Amniotic epithelial cell (primary cell): Measurements from ENCODE around the gene RCOR1.
A peak's percentile ranks its signal among the peaks of the same experiment; 100 is the strongest.

Experiments used
- DNase-seq: peaks from one replicate; pipeline ENCODE4 v3.0.0-alpha.2; 2010; ENCODE audit warnings: low read depth

RCOR1 gene

DNA sequence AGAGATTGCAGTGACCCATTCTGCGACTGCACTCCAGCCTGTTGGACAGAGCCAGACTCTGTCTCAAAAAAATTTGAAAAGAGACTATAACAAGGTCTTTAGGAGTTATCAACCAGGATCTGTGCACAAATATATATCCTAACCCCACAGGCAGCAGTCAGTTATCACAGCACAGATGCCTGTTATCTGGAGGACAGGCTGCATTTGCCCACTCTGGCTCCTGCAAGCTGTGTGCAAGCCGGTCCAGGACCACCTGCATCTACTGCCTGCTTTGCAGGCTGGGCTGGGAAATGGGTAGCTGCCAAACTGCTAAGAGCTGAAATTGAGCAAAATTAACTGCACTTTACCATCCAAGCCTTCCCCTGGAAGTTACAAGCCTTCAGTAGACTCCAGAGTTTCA, 21.4 kb upstream of the RCOR1 start:
- DNase-seq = no peak

- no peak for DNase-seq
Measured at GRCh38 chr14:102571478-102572042, 20.9 kb upstream of the RCOR1 start.

GRCh38 chr14:102573161-102573560, 19.3 kb upstream of the RCOR1 start:
- peak; percentile 50 for DNase-seq

DNA sequence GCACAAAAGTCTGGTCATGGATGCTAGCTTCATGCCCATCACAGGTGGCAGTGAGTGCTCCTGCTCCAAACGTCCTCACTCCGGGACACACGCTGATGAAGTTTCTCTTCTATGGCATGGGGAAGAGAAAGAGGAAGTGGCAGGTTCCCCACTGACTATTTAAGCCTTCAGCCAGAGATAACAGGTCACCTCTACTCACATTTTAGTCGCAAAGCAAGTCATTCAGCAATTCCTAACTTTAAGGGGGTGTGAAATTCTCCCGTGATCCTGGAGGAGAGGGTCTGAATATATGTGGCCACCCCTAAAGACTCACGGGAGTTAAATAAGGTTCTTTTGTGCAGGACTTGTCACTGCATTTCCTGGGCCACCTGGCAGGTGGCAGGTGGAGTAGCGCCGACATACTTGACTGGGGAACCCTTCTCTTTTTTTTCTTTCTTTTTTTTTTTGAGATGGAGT, 18.8 kb upstream of the RCOR1 start:
- no peak for DNase-seq

GRCh38 chr14:102574281-102575159, 17.9 kb upstream of the RCOR1 start:
- DNase-seq = no peak

GRCh38 chr14:102575160-102575845, 17.1 kb upstream of the RCOR1 start:
- no peak for DNase-seq

- peak; percentile 40 for DNase-seq
Measured at GRCh38 chr14:102575846-102576428, 16.5 kb upstream of the RCOR1 start.

GRCh38 chr14:102578821-102579220, 13.6 kb upstream of the RCOR1 start:
- DNase-seq = no peak

DNA sequence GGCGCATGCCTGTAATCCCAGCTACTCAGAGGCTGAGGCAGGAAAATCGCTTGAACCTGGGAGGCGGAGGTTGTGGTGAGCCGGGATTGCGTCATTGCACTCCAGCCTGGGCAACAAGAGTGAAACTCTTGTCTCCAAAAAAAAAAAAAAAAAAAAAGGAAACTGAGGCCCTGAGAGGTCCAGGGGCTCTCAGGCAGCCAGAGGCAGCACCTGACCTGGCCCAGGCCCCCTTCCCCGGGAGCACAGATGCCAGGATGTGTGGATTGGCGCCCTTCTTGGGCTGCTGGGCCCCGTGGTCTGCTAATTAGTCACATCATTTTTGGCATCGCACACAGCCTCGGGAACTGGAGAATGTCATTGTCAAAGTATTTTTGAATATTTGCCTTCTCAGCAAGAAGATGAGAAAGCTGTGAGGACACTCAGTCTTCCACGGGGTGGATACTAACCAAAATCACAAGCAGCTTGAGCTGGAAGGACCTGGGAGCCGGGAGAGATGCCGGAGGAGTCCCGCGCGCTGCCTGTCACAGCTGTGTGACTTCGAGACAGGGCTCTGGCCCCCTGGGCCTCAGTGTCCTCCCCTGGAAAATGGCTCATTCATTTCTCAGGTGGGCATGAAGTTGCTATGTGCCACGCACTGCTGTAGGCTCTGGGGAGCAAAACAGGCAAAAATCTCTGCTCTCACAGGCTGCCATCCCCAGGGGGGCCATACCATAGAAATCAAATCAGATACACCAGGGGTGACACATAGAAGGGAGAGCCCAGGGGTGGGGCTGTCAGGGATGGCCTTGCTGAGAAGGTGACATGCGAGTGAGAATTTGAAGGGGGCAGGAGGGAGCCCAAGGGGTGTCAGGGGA, 12.5 kb upstream of the RCOR1 start:
- peak; percentile 70 for DNase-seq

GRCh38 chr14:102580550-102581110, 11.8 kb upstream of the RCOR1 start:
- DNase-seq = no peak

- DNase-seq = no peak
Measured at GRCh38 chr14:102581193-102581592, 11.3 kb upstream of the RCOR1 start.

- no peak for DNase-seq
Measured at GRCh38 chr14:102583726-102584125, 8.7 kb upstream of the RCOR1 start.

- peak; percentile 58 for DNase-seq
Measured at GRCh38 chr14:102584871-102585869, 7.3 kb upstream of the RCOR1 start.

- peak; percentile 41 for DNase-seq
Measured at GRCh38 chr14:102586420-102587104, 5.9 kb upstream of the RCOR1 start.

DNA sequence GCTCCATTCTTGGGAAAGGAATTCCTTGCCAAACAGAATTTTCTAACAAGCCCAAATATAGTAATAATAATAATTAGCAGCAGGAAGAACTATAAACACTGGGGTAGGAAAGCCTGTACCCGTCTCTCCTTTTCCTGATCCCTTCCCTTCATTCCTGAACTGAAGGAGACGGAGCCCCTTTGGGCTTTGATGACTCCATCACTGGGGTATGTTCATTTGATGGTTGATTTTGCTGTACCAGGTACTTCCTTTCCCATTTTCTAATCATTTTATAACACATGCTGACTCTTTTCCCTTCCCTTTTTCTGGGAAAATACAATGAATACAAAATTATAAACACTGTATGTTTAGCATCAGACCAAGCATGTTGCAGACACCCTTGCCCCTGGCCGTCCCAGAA, 3.6 kb upstream of the RCOR1 start:
- peak; percentile 60 for DNase-seq

- DNase-seq = no peak
Measured at GRCh38 chr14:102589761-102590290, 2.6 kb upstream of the RCOR1 start.

DNA sequence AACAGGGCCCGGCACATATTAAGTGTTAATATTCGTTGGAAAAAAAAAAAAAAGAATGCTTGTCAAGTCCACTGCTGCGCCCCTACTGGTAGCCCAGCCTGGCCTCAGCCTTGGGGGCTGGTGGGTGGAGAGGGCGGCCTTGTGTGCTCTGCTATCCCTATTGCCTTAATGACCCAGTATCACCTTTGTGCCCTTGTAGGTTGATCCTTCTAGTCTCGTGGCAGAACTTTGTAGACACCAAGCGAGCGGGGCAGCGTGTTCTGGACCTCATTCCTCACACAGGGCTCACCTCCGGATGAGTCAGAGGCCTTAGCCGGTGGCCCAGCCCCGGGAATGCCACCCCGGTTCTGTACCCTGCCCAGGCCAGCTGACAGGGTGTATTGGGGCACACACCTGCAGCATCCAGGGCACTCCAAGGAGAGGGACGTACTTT, 1.8 kb upstream of the RCOR1 start:
- DNase-seq = peak; percentile 45

- peak; percentile 27 for DNase-seq
Measured at GRCh38 chr14:102591372-102591943, 991 bp upstream of the RCOR1 start.

DNA sequence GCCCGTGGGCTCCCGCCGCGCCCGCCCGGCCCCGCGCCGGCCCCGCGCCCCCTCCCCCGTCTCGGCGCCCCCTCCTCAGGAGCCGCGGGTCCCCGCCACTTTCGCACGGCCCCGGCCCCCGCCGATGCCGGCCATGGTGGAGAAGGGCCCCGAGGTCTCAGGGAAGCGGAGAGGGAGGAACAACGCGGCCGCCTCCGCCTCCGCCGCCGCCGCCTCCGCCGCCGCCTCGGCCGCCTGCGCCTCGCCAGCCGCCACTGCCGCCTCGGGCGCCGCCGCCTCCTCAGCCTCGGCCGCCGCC, 263 bp downstream of the RCOR1 start:
- DNase-seq = no peak
